ENCODE data around the gene SH2D4B. TPM values are rescaled to one million over a fixed set of nuclear protein-coding genes. Genes with fewer than 3 reads are reported as not detected.
"Not testable (repeated sequence)": the region's sequence is repeated elsewhere in the genome, so short reads cannot be mapped to it uniquely, and the experiment has no call there.

Gene SH2D4B
- total RNA-seq, 1 experiment from 2014 or later = 0.22 TPM

- TF ChIP-seq SP1 (IDR thresholded peaks at IDR 0.05; ENCODE audit: low read depth) = no peak
- TF ChIP-seq POLR2A (IDR thresholded peaks at IDR 0.05; ENCODE audit: borderline replicate concordance, extremely low read depth, insufficient read depth, insufficient read length) = no peak
- no peak for TF ChIP-seq CBX3 (IDR thresholded peaks at IDR 0.05; ENCODE audit: low read depth)
- no peak for TF ChIP-seq EGR1 (IDR thresholded peaks at IDR 0.05; ENCODE audit: low read depth)
These were observed 5.1 kb upstream of the SH2D4B start (continued) for GRCh38 chr10:80532571-80532970.

GRCh38 chr10:80534059-80534458 is 3.6 kb upstream of the SH2D4B start:
- H2AFZ ChIP-seq (ENCODE audit: low read depth, low read length, poor library complexity, severe bottlenecking); H3K27me3 ChIP-seq (ENCODE audit: insufficient read depth, low read length); H3K79me2 ChIP-seq (ENCODE audit: insufficient read depth, low read length); POLR2A ChIA-PET; H3K9ac ChIP-seq (ENCODE audit: low read length); CTCF ChIA-PET; H3K36me3 ChIP-seq (ENCODE audit: control insufficient read depth in 1 of 2, insufficient read depth in 2 of 2, low read length in 2 of 2); H3K9me3 ChIP-seq (ENCODE audit: control insufficient read depth in 1 of 2, insufficient read depth in 1 of 2, low read depth in 1 of 2, low read length in 2 of 2); BruUV-seq (replicated peaks); H4K20me1 ChIP-seq (ENCODE audit: insufficient read depth); ATAC-seq; H3K4me2 ChIP-seq (ENCODE audit: low read length); H3K27ac ChIP-seq (ENCODE audit: low read depth, low read length); H3K9me2 ChIP-seq (ENCODE audit: insufficient read depth); H3K4me3 ChIP-seq (replicated peaks in 1 of 2; ENCODE audit: low read depth in 1 of 2, low read length in 2 of 2); DNase-seq (ENCODE audit: low read depth, low spot score); RAD21 ChIA-PET (ENCODE audit: low non-redundant PET in 1 of 2, low total read pairs in 2 of 2, uncharacterized antibody in 2 of 2, unreplicated experiment in 2 of 2): not testable (repeated sequence)
- peaks cover 3 to 22% of the 10 kb centered on the region in 2 experiments; a peak in 2 of 4 replicates for H3K4me1 ChIP-seq (ENCODE audit: control insufficient read depth in 1 of 2, insufficient read depth in 2 of 2, low read length in 2 of 2)
- intact Hi-C loops (cut with micrococcal nuclease) = loop anchor here (10.0 kb wide), 1 partner anchor 279 kb away; no protein-coding TSS in a partner anchor

GRCh38 chr10:80534646-80535045 is 3.1 kb upstream of the SH2D4B start:
- H3K4me2 ChIP-seq (ENCODE audit: low read length); ATAC-seq; H3K9me3 ChIP-seq (ENCODE audit: control insufficient read depth in 1 of 2, insufficient read depth in 1 of 2, low read depth in 1 of 2, low read length in 2 of 2); H3K27ac ChIP-seq (ENCODE audit: low read depth, low read length); H3K79me2 ChIP-seq (ENCODE audit: insufficient read depth, low read length); RAD21 ChIA-PET (ENCODE audit: low non-redundant PET in 1 of 2, low total read pairs in 2 of 2, uncharacterized antibody in 2 of 2, unreplicated experiment in 2 of 2); H2AFZ ChIP-seq (ENCODE audit: low read depth, low read length, poor library complexity, severe bottlenecking); POLR2A ChIA-PET; DNase-seq (ENCODE audit: low read depth, low spot score); BruUV-seq (replicated peaks); H3K4me3 ChIP-seq (replicated peaks in 1 of 2; ENCODE audit: low read depth in 1 of 2, low read length in 2 of 2); H3K9me2 ChIP-seq (ENCODE audit: insufficient read depth); H3K9ac ChIP-seq (ENCODE audit: low read length); H3K36me3 ChIP-seq (ENCODE audit: control insufficient read depth in 1 of 2, insufficient read depth in 2 of 2, low read length in 2 of 2); CTCF ChIA-PET; H4K20me1 ChIP-seq (ENCODE audit: insufficient read depth); H3K27me3 ChIP-seq (ENCODE audit: insufficient read depth, low read length): not testable (repeated sequence)
- H3K4me1 ChIP-seq (ENCODE audit: control insufficient read depth in 1 of 2, insufficient read depth in 2 of 2, low read length in 2 of 2) = peaks cover 3 to 22% of the 10 kb centered on the region in 2 experiments; a peak in 2 of 4 replicates
- intact Hi-C loops (cut with micrococcal nuclease) = loop anchor here (10.0 kb wide), 1 partner anchor 280 kb away; no protein-coding TSS in a partner anchor
